Stimulated activated CD8-positive, alpha-beta memory T cell treated with anti-CD3 and anti-CD28 coated beads, Interleukin-2, amount 100 ng/mL, for 48 hours (primary cell): ENCODE data around the gene LMO2.
A peak's percentile ranks its signal among the peaks of the same experiment; 100 is the strongest.

Source experiments
- DNase-seq, 2 donors: peaks; one replicate each; pipeline ENCODE4 v3.0.0-alpha.2; 2020; ENCODE audit warnings: low read depth in 2 of 2

Gene LMO2

DNA sequence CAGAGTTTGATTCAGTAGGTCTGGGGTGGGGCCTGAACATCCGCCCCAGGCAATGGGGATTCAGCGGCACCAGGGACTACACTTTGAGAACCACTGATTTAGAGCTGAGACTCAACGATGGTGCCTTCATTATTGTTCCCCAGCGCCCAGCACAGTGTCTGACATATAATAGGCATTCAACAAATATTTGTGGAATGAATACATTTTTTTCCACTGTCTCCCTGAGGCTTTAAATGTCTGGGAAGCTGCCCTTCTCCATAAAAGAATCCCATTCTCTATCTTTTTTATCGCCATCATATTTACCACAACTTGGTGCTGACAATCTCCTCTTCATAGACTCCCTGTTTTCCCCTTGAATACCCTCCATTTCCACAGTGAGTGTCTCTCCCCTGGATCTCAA, 23.6 kb upstream of the LMO2 start:
- no peak for DNase-seq

DNA sequence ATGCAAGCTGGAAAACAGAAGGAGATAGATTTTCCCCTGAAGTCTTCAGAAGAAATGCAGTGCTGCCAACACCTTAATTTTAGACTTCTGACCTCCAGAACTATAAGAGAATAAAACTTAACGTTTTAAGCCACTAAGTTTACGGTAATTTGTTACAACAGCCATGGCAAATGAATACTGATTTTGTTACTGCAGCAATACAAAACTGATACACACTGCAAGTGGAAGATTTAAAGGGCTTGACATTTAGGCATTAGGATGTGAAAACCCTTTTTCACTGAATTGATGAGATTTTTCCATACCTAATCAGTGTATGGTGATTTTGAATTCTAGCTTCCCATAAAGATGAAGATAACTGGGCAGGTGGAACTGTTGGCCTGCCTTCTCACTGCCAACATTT, 22.1 kb upstream of the LMO2 start:
- DNase-seq, result no peak

DNA sequence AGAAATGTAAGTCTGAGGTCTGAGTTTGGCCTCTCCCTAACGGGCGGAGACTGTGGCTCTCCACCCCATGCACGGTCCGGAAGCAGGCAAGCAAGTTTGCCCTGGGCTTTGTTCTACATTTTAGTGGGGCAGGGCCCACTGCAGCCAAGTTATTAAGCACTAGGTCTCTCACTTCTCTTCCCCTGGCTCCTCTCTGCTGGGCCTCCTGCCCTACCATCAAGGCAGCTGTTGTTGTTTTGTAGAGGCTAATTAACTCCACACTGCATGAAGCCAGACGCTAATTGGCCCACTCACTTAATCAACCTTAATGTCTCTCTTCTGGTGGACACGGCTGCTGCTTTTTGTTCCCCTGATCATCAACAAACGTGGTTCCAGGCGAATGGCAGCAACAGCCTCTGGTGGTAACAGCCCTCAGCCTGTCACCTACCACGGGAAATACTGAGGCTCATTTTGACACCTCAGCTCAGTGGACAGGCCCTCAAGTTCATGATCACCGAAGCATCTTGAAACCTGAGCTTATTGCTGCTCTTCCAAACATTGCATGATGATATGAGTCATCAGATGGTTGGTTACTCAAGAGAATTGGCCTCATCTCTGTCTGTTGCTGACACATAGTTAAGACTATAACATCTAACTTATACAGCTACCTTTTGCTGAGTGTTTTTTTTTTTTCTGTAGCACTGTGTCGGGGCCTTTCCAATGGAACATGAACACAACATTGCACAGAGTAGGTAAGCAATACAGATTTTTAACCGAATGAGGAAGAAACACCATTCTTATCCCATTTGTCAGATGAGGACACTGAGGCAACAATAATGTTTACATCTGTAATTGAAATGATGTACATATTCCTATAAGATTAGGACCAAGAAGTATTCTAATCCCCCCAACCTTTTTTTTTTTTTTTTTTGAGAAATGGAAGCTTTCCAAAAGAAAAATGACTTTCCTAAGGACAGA, 20.8 kb upstream of the LMO2 start:
- DNase-seq, result no peak

DNA sequence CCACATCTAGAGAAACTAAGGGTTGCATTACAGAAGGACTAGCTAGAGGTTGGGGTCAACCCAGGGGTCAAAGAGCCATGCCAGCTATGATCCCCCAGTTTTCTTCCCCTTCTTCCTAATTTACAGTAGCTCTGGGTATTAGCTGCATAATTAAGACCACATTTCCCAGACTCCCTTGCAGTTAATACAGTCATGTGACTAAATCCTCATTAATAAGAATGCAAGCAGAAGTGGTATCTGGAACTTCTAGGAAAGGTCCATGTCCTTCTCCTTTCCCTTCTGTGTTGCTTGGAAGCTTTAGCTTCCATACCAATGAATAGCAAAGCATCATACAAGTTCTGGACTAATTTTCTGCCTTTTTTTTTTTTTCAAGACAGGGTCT, 19.1 kb upstream of the LMO2 start:
- no peak for DNase-seq

DNA sequence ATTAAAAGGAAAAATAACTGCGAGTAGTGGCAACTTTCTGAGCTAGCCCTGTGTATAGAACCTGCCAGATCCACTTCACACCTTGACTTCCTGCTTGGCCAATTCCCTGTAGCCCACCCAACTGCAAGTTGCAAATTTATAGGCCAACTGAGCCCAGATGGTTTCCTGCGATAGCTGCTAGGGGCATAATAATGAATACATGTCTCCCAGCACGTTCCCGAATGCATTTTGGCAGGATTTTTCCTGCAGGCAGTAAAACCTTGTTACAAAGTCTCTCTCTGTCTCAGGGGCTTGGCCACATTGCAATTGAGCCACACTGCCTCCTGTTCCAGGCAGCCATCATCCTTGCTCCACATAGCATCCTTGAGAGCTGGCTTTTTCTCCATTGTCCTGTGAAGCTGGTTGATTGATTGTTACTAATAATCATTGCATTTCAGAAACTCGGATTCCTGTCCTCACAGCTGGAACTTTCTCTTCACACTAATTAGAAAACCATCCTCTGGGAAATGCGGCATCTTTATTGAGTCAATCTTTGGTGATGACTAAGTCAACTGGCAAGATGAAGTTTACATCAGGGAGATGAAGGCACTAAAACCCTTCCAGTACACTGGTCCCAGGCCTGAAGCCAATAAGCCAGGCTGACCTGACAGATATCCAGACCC, 18.6 kb upstream of the LMO2 start:
- no peak for DNase-seq

DNA sequence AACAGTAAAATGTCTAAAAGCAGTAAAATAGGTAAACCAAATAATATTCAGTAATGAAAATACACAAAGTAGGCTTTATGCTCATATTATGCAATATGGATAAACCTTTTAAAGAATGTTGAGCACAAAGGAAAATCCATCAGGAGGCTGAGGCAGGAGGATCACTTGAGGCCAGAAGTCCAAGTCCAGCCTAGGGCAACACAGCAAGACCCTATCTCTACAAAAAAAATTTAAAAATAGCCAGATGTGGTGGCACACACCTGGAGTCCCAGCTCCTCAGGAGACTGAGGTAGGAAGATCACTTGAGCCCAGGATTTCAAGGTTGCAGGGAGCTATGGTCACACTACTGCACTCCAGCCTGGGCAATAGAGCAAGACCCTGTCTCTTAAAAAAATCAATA, 17.7 kb upstream of the LMO2 start:
- DNase-seq, result no peak

DNA sequence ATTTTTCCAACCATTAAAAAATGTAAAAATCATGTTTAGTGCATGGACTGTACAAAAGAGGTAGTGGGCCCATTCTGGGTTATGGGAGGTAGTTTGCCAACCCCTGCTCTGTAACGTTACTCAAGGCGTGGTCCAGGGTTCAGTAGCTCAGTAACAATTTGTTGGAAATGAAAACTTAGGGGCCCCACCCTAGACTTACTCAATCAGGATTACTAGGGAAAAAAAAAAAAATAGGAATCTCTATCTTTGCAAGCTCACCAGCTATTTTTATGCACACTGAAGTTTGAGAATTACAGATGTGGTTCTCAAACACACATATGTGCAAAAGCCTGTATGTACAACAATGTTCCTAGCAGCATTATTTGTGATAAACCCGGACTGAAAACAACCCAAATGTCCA, 17.3 kb upstream of the LMO2 start:
- DNase-seq, result no peak

DNA sequence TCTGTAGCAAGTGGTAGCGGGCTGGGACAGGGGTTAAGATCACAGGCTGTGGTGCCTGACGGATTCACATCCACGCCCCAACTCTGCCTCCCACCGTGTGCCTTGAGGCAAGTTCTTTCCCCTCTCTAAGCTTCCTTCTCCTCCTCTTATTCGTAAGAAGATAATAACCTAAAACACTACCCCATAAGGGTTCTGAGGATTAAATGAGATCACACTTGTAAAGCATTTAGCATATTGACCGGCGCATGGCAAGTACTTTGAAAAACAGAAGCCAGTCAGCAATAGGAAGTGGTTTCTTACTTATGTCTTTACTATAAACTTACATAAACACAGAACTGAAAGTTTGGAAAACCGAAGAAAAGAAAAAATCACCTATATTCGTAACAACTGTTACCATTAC, 15.5 kb upstream of the LMO2 start:
- DNase-seq, result no peak

DNA sequence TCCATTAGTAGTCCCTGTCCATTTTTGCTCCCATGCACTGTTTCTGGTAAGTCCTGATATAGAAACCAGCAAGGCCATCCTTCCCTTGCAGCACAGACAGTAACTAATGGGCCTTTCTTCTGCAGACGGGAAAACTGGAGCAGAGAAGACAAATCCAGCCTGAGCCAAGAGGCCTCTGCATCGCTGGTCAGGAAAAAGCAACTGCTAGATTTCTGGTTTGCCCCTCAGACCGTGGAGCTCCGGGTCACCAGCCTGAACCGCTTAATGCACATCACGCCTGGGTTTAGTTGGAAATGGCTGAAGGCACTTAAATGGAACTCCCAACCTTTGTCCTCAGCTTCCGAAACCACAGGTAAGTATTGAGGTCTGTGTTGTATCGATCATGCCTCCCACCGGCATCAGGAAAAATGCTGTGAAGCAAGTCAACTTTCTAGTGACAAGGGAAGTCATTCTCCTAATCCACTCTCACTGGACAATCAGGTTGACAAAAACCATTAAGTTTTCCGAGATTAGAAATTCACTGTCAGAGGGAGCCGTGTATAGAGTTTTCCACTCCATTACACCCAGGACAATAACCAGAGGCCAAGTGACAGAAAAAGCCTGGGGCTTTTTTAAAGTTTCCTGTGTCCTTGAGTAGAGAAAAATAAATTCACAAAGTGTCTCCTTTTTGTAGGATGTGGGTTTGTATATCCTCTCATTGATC, 14.8 kb upstream of the LMO2 start:
- no peak for DNase-seq

DNA sequence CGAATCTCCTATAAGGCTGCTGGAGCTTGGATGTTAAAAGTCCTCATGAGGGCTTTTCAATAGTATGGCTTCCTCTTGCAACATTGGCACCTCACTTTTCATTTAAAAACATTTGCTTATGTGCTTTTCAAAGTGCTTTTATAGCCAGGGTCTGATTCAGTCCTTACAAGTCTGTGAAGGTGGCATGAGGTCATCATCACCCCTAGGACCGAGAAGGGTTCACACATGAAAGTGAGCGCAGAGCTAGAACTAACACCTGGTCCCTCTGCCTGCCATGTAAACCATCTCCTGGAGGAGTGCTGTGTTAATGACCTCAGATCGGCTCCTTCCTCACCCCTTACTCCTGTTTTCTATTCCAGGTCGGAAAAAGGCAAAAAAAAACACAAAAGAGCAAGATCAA, 12.2 kb upstream of the LMO2 start:
- DNase-seq, result no peak

DNA sequence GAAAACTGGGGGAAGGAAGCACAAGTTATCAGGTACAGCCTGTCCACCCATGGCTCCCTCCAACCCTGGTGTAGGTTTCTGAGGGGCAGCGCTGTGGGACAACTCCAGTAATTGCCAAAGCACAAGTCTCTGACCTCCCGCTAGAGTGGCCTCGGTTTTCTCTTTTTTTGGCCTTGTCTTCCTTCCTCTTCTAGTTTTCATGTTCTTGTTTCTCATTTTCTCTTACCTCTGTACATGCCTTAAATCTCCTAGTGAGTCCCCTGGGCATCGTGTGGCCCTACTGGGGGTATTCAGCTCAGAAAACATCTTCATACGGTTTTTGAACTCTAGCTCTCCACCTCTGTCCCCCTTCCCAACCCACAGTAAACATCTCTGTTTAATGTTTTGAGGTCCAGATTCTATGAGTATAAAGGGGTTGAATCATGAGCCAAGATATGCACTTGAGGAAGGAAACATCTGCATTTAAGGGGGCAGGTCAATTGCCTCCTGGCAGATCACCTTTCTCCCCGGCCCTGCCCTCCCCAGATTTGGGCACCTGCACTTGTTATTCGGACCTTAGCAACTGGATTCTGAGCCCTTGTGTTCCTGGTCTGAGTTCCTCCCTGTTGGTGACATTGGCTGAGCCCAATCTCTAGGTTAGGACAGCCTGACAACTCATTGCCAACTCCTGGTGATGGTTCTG, 8.4 kb upstream of the LMO2 start:
- DNase-seq, result no peak

DNA sequence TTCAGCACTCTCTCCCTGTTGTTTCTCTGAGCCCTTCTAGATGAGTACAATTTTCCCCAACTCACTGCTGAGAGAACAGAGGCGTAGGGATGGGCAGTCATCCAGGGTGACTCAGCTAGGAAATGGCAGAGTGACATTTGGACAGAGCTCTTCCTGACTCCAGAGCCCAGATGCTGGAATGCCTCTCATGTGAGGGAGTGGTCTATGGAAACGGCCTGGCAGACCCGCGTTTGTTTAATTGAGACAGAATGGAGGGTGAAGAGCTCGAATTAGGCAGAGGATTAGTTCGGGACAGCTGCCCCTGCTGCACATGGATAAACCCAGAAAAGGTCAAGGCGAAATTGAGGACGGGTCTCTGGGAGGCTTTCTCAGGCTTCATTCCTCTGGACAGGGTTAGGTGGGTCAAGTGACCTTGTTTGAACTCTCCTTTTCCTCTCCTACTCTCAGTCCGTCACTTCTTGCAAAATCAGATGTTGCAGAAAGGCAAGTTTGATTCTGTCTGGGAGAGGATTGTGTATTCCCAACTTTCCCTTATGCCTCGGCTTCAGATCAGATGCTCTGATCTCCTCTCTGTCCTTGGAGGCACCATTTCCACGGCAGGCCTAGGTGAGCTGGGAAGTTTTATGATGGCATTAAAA, 7.6 kb upstream of the LMO2 start:
- DNase-seq, result no peak

DNA sequence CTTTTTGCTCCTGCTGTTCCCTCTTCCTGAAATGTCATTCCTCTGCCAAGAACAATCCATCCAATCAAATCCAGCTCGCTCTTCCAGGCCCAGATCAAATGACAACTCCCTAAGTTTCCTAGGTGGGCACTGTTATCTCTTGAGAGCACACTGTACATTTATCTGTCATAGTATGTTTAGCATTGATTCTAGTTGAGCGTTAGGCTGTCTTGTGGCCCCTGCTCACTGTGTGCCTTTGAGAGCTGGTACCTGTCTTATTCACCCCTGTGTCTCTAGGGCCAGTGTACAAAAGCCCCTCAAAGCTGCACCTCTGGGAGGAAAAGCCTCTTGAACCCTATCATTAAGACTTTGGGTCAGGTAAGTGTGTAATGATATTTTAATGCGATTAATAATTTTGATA, 7.1 kb upstream of the LMO2 start:
- no peak for DNase-seq

DNA sequence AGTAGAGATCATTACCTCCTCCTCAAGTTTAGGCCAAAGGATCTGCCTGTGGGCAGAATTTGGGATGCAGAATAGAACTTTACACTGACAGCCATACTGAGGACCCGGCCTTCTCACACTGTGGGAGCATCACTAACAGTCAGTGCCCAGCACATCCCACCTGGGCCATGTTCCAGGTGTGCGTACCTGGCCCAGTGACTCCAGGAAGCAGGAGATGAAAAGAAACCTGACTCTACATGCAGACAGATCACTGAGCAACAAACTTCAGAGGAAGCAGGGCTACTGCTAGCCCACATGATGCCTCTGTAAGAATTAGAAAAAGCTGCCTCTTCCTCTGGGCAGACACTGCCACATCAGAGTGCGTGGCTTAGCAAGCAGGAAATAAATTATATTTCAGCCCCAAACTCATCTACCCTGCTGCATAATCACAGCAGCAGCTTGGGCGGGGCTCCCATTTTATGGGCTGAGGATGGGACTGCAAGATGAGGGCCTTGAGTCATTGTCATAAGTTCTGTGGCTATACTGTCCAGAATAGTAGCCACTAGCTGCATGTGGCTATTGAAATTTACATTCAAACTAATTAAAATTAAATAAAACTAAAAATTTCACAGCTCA, 6.0 kb upstream of the LMO2 start:
- DNase-seq, result no peak

DNA sequence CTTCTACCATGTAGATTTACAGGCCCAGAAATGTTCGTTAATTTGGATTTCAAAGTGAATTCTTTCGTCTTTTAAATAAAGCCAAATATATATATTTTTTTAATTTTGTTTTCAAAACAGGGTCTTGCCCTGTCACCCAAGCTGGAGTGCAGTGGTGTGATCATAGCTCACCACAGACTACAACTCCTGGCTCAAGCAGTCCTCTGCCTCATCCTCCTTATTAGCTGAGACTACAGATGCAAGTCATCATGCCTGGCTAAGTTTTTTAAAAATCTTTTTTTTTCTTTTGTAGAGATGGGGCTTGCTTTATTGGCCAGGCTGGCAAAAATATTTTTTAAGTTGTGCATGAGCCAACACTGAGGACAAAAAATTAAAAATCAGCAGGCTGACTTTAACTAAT, 5.0 kb upstream of the LMO2 start:
- DNase-seq, result no peak

DNA sequence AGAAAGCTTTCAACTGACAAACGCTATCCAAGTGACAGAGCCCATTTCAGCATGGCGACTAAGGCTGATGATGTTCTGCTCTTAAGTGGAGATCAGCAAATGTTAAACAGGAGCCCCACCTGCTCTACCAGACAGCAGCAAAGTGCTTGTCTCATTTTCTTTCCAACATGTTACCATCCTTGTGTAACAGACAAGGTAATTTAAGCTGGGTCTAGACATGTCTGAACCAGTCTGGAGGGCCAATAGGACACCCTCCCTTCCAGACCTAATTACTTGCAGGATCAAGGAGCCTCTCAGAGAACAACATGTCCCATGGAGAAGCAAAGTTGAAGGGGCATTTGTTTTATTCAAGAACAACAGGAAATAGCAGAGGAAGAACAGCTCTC, 3.9 kb upstream of the LMO2 start:
- no peak for DNase-seq

DNA sequence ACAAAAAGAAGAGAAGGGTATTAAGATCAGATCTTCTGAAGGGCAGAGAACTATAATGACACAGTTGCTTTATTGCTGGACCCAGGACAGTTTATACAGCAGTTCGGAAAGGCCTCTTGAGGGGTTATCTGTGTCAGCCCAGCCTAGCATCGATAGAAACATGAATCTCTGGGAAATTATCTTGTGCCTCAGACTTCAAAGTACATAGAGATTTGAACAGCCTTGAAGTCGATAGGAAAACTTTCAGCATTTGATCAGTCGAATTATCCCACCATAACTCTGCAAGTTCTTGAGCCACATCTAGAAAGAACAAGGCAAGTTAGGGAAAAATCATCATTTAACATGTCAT, 2.5 kb upstream of the LMO2 start:
- no peak for DNase-seq

DNA sequence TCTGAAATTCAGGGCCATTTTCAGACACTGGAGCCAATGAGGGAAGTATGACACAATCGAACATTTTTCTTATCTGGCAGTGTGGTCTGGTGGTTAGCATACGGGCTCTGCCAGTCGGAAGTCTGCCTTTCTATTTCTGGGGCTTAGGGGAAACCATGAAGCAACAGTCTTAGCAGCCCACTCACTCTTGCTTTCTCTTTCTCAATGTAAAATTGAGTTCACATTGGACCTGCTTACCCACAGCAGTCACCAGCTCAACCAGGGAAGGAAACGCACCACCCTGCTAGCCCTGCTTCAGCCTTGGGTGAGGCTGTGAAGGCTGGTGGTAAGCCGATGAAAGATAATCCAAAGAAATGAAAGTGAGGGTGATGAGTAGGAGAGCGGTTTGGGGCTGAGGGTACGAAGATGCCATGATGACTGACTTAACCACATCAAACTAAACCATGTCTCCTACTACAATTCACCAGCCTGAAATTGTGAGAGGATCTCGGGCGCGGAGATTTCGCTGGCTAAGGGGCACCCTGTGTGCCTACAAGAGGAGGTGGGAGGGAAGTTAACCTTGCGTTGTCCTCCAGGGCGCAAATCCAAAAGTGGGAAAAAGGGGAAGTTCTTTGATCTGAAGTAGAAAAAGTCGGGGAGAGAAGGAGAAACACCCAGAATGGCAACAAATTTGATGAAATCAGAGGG, 2.0 kb upstream of the LMO2 start:
- DNase-seq, result peak; percentile 55 to 64

DNA sequence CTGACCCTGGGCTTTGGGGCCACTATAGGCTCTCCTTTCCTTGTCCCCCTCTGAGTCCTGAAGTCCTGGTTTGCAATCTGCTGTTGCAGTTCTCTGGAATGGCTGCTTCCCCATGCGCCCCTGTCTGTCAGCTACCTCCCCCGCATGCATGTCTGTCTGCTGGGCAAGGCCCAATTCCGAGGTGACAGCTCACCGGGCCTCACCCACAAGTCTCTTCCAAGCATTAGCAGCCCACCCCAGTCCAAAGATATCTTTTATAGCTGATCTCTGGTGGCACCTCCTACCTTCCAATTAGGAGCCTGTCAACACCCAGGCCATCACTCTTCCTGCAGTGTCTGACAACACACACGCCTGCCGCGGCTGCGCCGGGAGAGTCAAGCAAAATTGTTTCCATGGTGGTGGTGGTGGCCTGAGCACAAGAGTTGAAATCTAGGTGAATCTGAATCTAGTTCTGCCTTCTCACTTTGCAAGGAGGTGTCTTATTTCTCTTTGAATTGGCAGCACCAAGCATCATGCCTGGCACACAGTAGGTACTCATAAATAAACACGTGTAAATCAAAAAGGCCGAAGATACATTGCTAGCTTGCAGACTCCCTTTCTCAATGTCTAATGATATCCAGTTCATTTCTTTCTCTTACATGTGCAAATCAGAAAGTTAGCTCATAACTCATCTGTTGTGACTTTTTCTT, 1.2 kb upstream of the LMO2 start:
- no peak for DNase-seq

DNA sequence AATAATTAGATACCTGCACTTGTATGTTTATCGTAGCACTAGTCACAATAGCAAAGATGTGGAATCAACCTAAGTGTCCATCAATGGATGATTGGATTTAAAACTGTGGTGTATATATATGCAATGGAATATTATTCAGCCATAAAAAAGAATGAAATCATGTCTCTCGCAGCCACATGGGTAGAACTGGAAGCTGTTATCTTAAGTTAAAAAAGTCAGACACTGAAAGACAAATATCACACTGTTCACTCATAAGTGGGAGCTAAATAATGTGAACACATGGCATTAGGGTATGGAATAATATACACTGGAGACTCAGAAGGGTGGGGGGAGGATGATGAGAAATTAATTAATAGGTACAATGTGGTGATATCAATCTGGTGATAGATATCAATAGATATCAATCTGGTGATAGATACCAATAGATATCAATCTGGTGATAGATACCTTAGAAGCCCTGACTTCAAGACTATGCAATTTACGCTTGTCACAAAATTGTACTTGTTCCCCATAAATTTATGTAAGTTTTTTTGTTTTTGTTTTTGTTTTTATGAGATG, 2.0 kb downstream of the LMO2 start:
- DNase-seq, result no peak
